ENCODE results near the gene EPHA8. TPM values are rescaled to one million over a fixed set of nuclear protein-coding genes. Genes with fewer than 3 reads are reported as not detected.
A peak's percentile ranks its signal among the peaks of the same experiment; 100 is the strongest.

EPHA8 gene
- total and polyA plus RNA-seq, 9 of the 15 experiments (the other 6 are each of a cell fraction or from before 2014, with no cell fraction given), result not detected

DNA sequence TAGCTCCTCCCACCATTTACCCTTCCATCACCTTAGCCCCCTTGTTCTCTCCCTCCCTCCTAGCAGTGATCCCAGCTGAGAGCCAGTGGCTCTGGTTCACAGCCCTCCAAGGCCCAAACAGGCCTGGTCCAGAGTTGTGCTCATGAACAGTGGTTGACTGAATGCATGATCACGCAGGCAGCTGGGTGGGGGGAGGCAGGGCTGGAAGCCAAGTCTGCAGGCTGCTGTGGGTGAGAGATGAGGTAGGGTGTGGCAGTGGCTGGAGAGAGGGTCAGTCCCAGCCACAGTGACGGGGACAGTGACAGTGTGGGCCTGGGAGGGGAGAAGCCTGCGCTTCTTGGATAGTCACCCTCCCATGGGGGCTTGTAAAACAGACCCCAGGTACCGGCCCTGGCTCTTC is 22.2 kb downstream of the EPHA8 start:
- ATAC-seq, result no peak
- Histone ChIP-seq H3K4me2 (ENCODE audit: insufficient read depth, low read length) (no peak overlapping the region), H3K27ac (ENCODE audit: extremely low read depth, low read depth, low read length) (no peak overlapping the region), H3K9me3 (replicated peaks; ENCODE audit: control insufficient read depth, insufficient read depth, low read depth, low read length) (no peaks in the 10 kb centered on the region), H3K9me1 (ENCODE audit: control insufficient read depth, insufficient read depth, low read length) (no peaks in the 10 kb centered on the region), H4K20me1 (replicated peaks; ENCODE audit: control insufficient read depth, insufficient read depth, low read length) (peaks cover 19% of the 10 kb centered on the region), H3K4me3 (no peak overlapping the region), H3K4me1 (replicated peaks in 1 of 2; ENCODE audit: control insufficient read depth in 2 of 2, insufficient read depth in 2 of 2, low read length in 2 of 2) (peaks cover 0 to 9% of the 10 kb centered on the region in 2 experiments; a peak in 1 of 5 replicates), H3K9ac (ENCODE audit: insufficient read depth in 1 of 2, low read depth in 2 of 2, low read length in 2 of 2) (0 out of 4 replicates have a peak overlapping the region, but pooled peaks of 1 of the 2 experiments have one; percentile 13), H2AFZ (ENCODE audit: low read depth, low read length) (no peak overlapping the region), H3K27me3 (ENCODE audit: control insufficient read depth in 2 of 2, insufficient read depth in 2 of 2, low read length in 2 of 2) (peaks cover 27 to 90% of the 10 kb centered on the region in 2 experiments; a peak in 4 of 5 replicates), H3K79me2 (ENCODE audit: control insufficient read depth, insufficient read depth, low read length) (no peaks in the 10 kb centered on the region), H3K36me3 (ENCODE audit: control insufficient read depth, insufficient read depth, low read length) (no peaks in the 10 kb centered on the region)
- WGBS (ENCODE audit: insufficient coverage, low coverage, missing lambda C conversion rate), result 2% methylated on average over 4 of the region's 4 CpGs
- POLR2A ChIA-PET, result no interaction called here
- no peak for DNase-seq (ENCODE audit: extremely low read depth in 1 of 4, low spot score in 3 of 4)
- no peak for FAIRE-seq
- intact Hi-C loops (cut with micrococcal nuclease) (no loop called here), in situ Hi-C loops (cut with MboI) (no loop called here)
- no TSS peak for BruUV-seq (replicated peaks)
- CTCF ChIA-PET (ENCODE audit: low intra/inter-chr PET ratio), result no interaction called here
- TF ChIP-seq RNF2 (IDR thresholded peaks at IDR 0.05), result no peak
- TF ChIP-seq, protein P1, sequence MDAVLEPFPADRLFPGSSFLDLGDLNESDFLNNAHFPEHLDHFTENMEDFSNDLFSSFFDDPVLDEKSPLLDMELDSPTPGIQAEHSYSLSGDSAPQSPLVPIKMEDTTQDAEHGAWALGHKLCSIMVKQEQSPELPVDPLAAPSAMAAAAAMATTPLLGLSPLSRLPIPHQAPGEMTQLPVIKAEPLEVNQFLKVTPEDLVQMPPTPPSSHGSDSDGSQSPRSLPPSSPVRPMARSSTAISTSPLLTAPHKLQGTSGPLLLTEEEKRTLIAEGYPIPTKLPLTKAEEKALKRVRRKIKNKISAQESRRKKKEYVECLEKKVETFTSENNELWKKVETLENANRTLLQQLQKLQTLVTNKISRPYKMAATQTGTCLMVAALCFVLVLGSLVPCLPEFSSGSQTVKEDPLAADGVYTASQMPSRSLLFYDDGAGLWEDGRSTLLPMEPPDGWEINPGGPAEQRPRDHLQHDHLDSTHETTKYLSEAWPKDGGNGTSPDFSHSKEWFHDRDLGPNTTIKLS (IDR thresholded peaks at IDR 0.05; ENCODE audit: borderline replicate concordance, low read depth), result no peak
- no peak for TF ChIP-seq ZNF384 (IDR thresholded peaks at IDR 0.05; ENCODE audit: low read depth, low read length)
- TF ChIP-seq ZNF253 (CRISPR knock-in tag; conservative IDR thresholded peaks at IDR 0.05), result no peak
- no peak for TF ChIP-seq RFX1 (IDR thresholded peaks at IDR 0.05)
- TF ChIP-seq MYC (IDR thresholded peaks at IDR 0.05; ENCODE audit: low read depth, low read length), result no peak
- TF ChIP-seq MYC (CRISPR knock-in tag; IDR thresholded peaks at IDR 0.05; ENCODE audit: borderline replicate concordance, low read depth), result no peak
- TF ChIP-seq NUFIP1 (IDR thresholded peaks at IDR 0.05; ENCODE audit: partially characterized antibody), result no peak
- TF ChIP-seq SNRNP70 (optimal IDR thresholded peaks at IDR 0.05; ENCODE audit: low read depth, low read length), result no peak
- TF ChIP-seq, protein P2, sequence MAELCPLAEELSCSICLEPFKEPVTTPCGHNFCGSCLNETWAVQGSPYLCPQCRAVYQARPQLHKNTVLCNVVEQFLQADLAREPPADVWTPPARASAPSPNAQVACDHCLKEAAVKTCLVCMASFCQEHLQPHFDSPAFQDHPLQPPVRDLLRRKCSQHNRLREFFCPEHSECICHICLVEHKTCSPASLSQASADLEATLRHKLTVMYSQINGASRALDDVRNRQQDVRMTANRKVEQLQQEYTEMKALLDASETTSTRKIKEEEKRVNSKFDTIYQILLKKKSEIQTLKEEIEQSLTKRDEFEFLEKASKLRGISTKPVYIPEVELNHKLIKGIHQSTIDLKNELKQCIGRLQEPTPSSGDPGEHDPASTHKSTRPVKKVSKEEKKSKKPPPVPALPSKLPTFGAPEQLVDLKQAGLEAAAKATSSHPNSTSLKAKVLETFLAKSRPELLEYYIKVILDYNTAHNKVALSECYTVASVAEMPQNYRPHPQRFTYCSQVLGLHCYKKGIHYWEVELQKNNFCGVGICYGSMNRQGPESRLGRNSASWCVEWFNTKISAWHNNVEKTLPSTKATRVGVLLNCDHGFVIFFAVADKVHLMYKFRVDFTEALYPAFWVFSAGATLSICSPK (IDR thresholded peaks at IDR 0.05; ENCODE audit: borderline replicate concordance), result no peak
- TF ChIP-seq, protein P3, sequence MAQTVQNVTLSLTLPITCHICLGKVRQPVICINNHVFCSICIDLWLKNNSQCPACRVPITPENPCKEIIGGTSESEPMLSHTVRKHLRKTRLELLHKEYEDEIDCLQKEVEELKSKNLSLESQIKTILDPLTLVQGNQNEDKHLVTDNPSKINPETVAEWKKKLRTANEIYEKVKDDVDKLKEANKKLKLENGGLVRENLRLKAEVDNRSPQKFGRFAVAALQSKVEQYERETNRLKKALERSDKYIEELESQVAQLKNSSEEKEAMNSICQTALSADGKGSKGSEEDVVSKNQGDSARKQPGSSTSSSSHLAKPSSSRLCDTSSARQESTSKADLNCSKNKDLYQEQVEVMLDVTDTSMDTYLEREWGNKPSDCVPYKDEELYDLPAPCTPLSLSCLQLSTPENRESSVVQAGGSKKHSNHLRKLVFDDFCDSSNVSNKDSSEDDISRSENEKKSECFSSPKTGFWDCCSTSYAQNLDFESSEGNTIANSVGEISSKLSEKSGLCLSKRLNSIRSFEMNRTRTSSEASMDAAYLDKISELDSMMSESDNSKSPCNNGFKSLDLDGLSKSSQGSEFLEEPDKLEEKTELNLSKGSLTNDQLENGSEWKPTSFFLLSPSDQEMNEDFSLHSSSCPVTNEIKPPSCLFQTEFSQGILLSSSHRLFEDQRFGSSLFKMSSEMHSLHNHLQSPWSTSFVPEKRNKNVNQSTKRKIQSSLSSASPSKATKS (CRISPR knock-in tag; IDR thresholded peaks at IDR 0.05), result no peak
- TF ChIP-seq, protein P4, sequence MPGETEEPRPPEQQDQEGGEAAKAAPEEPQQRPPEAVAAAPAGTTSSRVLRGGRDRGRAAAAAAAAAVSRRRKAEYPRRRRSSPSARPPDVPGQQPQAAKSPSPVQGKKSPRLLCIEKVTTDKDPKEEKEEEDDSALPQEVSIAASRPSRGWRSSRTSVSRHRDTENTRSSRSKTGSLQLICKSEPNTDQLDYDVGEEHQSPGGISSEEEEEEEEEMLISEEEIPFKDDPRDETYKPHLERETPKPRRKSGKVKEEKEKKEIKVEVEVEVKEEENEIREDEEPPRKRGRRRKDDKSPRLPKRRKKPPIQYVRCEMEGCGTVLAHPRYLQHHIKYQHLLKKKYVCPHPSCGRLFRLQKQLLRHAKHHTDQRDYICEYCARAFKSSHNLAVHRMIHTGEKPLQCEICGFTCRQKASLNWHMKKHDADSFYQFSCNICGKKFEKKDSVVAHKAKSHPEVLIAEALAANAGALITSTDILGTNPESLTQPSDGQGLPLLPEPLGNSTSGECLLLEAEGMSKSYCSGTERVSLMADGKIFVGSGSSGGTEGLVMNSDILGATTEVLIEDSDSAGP (CRISPR knock-in tag; IDR thresholded peaks at IDR 0.05), result no peak
- no peak for TF ChIP-seq ELF2 (CRISPR knock-in tag; IDR thresholded peaks at IDR 0.05)
- TF ChIP-seq ZNF140 (CRISPR knock-in tag; IDR thresholded peaks at IDR 0.05), result no peak
- no peak for TF ChIP-seq POLR3G (IDR thresholded peaks at IDR 0.05; ENCODE audit: extremely low read depth, insufficient read length, insufficient replicate concordance)
- no peak for TF ChIP-seq FOXK2 (conservative IDR thresholded peaks at IDR 0.05 in 1 of 2, IDR thresholded peaks at IDR 0.05 in 1 of 2; ENCODE audit: low read depth in 2 of 2)
- no peak for TF ChIP-seq FOXM1 (IDR thresholded peaks at IDR 0.05; ENCODE audit: low read depth)
- no peak for TF ChIP-seq FOXM1 (CRISPR knock-in tag; IDR thresholded peaks at IDR 0.05; ENCODE audit: low read depth)

Measured in K562 (cell line).